Measurements from ENCODE around the gene ARHGAP42.
A peak's percentile ranks its signal among the peaks of the same experiment; 100 is the strongest.

ARHGAP42 gene

GRCh38 chr11:100932474-100933100 lies 245.5 kb downstream of the ARHGAP42 start:
- DNase-seq: peak; percentile 8

- no peak for DNase-seq
These were observed 249.7 kb downstream of the ARHGAP42 start for GRCh38 chr11:100936781-100937180.

GRCh38 chr11:100939571-100939970 lies 252.5 kb downstream of the ARHGAP42 start:
- DNase-seq: no peak

GRCh38 chr11:100940111-100940510 lies 253.0 kb downstream of the ARHGAP42 start:
- no peak for DNase-seq

- no peak for DNase-seq
These were observed 253.9 kb downstream of the ARHGAP42 start for GRCh38 chr11:100941033-100941432.

- no peak for DNase-seq
These were observed 254.9 kb downstream of the ARHGAP42 start for GRCh38 chr11:100942016-100942415.

GRCh38 chr11:100948936-100949335 lies 261.8 kb downstream of the ARHGAP42 start:
- DNase-seq: no peak

- no peak for DNase-seq
These were observed 262.4 kb downstream of the ARHGAP42 start for GRCh38 chr11:100949443-100949842.

- DNase-seq: no peak
These were observed 268.2 kb downstream of the ARHGAP42 start for GRCh38 chr11:100955318-100955717.

GRCh38 chr11:100956351-100956750 lies 269.3 kb downstream of the ARHGAP42 start:
- DNase-seq: peak; percentile 1

GRCh38 chr11:100957499-100957898 lies 270.4 kb downstream of the ARHGAP42 start:
- no peak for DNase-seq

GRCh38 chr11:100961633-100962032 lies 274.5 kb downstream of the ARHGAP42 start:
- no peak for DNase-seq

- DNase-seq: no peak
These were observed 276.3 kb downstream of the ARHGAP42 start for GRCh38 chr11:100963375-100963774.

GRCh38 chr11:100964435-100964834 lies 277.3 kb downstream of the ARHGAP42 start:
- no peak for DNase-seq

GRCh38 chr11:100965346-100965745 lies 278.3 kb downstream of the ARHGAP42 start:
- no peak for DNase-seq

GRCh38 chr11:100966366-100966765 lies 279.3 kb downstream of the ARHGAP42 start:
- DNase-seq: no peak

GRCh38 chr11:100969008-100969407 lies 281.9 kb downstream of the ARHGAP42 start:
- DNase-seq: no peak

GRCh38 chr11:100970283-100971164 lies 283.4 kb downstream of the ARHGAP42 start:
- DNase-seq: no peak

- DNase-seq: no peak
These were observed 285.0 kb downstream of the ARHGAP42 start for GRCh38 chr11:100972046-100972445.

- no peak for DNase-seq
These were observed 291.4 kb downstream of the ARHGAP42 start for GRCh38 chr11:100978442-100978841.

- DNase-seq: no peak
These were observed 291.9 kb downstream of the ARHGAP42 start for GRCh38 chr11:100978939-100979338.

- no peak for DNase-seq
These were observed 293.1 kb downstream of the ARHGAP42 start for GRCh38 chr11:100980156-100980555.

GRCh38 chr11:100981196-100981824 lies 294.2 kb downstream of the ARHGAP42 start:
- no peak for DNase-seq

GRCh38 chr11:100984668-100985067 lies 297.6 kb downstream of the ARHGAP42 start:
- no peak for DNase-seq

Data from NCI-H1436 (cell line).